B cell (primary cell): Measurements from ENCODE around the gene B3GALT2.

ENCODE experiments used
- EZH2 ChIP-seq: IDR thresholded peaks from 2 replicates; pipeline ENCODE4 v1.6.1; 2012; ENCODE audit warnings: borderline replicate concordance, low read depth, mild to moderate bottlenecking, moderate library complexity, low read length; ENCODE audit not compliant: insufficient read depth, poor library complexity, severe bottlenecking
- TF ChIP-seq, protein P1 (sequence below): fragments of 200-600 bp; IDR thresholded peaks from one replicate; pipeline ENCODE4 v1.8.0; 2022; ENCODE audit warnings: antibody characterized with exemption, mild to moderate bottlenecking

DNA sequence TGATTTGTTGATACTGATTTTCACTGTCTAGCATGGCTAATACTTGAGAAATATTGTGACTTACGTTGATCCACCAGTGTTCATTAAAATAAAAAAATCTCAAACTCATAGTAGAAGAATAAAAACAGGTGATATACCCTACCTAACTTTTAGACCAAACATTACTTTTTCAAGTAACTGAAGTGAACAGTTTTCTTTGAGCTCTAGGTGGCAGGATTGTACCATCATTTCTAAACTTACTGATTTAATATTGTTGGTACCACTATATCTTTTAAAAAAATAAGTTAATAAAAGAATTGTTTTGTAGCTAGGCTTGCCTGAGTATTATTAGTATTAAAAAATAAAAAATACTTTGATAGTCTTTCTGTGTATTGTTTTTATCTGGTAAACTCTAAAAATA is 43.1 kb downstream of the B3GALT2 start:
- TF ChIP-seq, protein P1, sequence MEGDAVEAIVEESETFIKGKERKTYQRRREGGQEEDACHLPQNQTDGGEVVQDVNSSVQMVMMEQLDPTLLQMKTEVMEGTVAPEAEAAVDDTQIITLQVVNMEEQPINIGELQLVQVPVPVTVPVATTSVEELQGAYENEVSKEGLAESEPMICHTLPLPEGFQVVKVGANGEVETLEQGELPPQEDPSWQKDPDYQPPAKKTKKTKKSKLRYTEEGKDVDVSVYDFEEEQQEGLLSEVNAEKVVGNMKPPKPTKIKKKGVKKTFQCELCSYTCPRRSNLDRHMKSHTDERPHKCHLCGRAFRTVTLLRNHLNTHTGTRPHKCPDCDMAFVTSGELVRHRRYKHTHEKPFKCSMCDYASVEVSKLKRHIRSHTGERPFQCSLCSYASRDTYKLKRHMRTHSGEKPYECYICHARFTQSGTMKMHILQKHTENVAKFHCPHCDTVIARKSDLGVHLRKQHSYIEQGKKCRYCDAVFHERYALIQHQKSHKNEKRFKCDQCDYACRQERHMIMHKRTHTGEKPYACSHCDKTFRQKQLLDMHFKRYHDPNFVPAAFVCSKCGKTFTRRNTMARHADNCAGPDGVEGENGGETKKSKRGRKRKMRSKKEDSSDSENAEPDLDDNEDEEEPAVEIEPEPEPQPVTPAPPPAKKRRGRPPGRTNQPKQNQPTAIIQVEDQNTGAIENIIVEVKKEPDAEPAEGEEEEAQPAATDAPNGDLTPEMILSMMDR: no peak
- TF ChIP-seq EZH2: no peak
